Ecto neural progenitor cell (in vitro differentiated cells): ENCODE results near the gene ULBP1.
"Not testable (repeated sequence)": the region's sequence is repeated elsewhere in the genome, so short reads cannot be mapped to it uniquely, and the experiment has no call there.

ENCODE experiments used
- DNase-seq: peaks from one replicate; pipeline ENCODE4 v3.0.0-alpha.2; 2018; ENCODE audit warnings: low spot score

ULBP1 gene

DNA sequence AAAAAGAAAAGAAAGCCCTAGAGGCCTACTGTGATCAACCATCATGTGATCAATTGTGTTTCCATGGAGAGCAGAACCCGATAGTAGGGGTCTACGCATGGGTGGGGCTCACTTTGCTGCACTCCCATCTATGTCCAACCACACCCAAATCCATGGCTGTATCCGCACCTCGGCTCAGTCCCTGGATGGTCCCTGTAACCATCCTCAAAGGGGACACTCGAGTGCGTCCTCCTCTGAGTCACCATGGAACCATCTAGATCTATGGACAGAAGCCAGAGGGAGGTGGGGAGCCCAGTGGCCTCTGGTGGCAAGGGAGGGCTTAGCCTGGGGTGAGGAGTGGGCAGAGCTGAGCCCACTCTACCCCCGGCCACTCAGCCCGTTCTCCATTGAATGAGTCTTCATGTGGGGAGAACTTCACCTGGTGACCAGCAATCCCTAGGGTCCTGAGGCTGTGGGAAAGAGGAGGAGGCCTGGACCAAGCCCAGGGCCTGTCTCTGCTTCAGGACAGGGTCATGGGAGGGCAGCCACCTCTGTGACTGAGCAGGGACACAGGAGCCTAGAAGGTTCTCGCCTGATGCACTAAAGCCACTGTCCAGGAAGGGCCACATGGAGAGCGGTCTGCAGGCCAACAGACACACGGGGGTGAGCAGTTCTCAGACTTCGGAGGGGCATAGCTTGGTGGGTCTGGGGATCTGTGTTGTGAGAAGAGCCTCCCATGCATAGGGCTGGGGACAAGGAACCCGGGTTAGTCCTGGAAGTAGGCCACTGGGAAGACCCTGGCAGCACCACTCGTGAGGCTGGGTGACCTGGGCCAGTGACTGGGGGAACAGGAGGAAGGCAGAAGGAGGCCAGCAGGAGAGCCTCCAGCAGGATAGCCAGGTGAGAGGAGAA, 42.3 kb downstream of the ULBP1 start:
- no peak for DNase-seq

DNA sequence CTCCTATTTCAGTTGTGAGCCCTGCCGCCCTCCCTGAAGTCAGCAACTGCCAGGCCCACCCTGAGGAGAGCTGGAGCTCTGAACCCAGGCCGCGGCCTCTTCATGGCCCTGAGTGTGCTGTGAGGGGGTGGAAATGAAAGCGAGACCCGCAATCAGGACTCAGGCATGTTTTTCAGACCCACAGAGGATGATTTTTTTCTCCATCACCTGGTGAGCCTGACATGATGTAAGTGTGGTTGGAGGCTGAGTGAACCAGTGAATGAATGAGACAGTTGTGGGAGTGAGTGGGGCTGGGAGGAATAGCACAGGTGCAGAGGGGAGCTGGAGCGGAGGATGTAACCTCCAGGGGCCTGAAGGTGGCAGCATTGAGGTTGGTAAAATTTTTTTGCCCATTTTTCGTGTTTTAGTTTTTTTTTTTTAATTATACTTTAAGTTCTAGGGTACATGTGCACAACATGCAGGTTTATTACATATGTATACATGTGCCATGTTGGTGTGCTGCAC, 43.3 kb downstream of the ULBP1 start:
- no peak for DNase-seq

DNA sequence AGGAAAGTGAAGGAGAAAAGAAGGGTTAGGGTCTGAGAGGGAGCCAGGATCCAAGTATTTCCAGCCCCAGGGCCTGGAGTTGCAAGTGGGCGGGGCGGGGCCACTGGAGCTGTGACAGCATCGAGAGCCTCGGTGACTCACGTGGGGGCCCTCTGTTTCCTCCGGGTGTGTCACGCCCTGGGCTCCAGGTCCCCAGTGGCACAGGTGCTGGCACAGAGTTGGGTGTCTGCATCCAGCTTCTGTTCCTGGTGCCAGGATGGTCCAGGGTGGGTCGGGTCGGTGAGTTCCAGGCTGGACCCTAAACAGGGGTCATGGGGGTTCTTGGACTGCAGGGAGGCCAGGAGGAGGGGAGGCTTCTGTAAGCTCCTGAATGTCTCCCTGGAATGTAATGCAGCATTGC, 44.8 kb downstream of the ULBP1 start:
- no peak for DNase-seq

DNA sequence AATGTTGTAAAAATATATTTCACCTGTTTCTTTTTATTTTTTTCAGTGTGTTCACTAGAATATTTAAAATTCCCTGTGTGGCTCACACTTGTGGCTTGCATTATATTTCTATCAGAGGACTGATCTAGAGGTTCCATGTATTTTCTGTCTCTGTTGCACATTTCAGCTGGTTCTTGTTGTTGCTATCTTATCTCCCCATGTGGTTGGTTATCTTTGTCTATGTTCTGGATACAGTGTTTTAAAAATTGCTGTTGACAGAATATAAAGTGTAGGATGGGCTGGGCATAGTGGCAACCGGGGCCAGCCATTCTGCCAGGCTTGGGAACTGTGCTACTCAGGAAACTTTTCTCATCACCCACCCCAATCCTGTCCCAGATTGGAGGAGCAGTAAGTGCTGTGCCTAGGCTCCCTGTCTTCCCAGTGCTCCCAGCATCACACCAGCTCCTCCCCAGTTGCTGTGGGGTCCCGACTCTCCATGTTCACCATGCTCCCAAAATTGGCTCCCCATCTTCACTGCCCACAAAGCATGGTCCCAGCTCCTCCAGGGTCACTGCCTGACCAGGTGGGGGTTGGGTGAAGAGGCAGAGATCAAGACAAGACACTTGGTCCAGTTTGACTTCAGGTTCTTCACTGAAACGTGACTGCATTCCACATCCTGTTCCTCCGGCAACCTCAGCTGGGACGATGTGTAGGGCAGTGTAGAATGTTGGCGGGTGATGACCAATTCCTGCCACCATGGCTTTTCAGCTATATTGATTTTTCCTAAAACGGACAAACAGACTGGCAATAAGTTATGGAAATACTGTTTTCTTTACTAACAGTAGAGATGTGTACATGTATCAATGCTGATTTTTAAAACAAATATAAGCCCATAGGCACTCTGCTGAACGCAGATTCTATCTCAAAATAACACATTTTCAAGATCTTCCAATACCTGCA, 49.4 kb downstream of the ULBP1 start:
- DNase-seq = not testable (repeated sequence)

DNA sequence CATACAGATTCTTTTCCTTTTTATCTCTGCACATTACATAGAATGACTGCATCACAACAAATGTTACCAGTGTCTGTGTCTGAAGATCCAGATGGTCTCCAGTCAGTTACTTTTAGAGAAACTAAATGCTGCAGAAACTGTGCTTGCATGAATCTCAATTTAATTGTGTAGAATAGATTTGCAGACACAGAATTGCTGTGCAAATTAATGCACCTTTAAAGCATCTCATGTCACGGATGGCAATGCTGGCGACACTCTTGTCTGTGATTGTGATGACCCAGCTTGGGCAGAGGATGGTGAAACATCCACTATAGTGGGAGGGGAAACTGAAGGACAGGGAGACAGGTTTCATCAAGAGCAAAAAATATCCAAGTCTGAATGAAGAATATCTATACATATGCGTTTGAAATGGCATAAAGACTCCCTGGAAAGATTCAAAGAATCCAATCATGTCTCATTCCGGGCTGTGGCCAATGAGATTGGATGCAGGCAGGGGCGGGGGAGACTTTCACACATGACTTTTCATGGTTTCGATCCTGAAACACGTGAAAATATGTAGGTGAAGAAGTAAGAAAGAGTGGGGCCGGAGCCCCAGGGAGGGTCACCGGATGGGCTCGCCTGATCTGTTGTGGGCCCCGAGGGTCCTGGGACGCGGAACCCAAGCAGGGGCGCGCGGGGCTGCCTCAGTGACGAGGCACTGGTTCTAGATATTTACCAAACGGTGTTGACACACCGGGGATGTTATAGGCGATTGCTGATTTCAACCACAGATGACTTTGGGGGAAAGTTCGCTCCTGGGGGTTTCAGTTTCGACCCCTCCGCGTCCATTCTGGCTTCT, 50.3 kb downstream of the ULBP1 start:
- DNase-seq = not testable (repeated sequence)

DNA sequence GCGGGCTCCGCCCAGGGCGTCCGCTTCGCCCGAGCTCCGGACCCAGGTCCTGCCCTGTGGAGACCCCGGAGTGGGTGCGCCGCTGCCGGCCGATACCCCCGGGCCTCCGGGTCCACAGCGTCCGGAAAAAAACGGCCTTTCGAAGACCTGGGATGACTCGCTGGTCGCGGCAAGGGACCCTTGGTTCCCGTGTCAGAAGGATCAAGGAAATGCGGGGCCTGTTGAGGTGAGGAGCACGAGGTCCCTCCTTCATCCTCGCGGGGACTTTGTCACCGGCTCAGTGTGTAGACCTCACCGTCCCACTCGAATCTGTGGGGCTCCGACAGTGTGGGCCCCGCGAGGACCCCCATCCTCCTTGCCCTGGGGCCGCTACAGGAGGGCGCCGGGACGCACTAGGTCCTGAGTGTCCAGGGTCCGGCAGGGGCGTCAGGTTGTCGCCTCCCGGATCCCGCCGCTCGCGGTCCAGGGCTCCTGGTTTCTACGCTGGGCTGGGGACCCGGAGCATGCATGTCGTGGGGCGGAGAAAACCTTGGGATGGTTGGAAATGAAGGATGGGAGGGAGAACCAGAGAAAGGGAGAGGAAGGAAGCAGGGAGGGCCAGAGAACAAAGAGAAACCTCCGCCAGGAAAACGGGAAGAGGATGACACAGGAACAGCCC, 51.0 kb downstream of the ULBP1 start:
- not testable (repeated sequence) for DNase-seq

DNA sequence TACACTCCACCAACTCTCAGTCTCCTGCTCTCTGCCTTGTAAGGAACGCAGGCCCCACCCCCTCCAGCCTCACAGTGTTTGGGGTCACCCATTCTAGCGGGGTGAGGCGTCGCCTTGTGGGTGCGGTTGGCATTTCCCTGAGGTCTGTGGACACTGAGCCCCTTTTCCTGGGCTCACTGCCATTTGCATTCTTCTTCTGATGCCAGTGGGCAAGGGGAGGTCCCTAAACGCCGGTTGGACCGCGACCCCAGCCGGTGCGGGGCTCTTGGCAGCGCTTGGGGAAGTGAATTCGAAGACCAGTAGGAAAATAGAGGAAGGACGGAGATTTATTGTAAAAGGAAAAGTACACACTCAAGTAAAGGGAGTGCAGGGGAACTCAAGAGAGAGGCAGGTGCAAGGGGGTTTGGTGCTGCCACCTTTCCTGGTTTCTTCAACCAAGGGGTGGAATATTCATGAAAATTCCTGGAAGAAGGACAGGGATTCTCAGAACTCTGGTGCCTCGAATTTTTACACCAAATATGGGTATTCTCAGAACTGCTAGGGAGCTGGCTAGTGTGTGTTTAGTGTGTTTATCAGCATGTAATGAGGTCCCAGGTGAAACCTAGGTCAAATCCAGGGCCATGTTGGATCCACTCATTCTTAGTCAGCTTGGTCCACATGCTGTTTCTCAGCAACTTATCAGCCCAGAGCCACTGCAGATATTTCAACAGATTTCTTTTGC, 51.7 kb downstream of the ULBP1 start:
- DNase-seq = not testable (repeated sequence)

DNA sequence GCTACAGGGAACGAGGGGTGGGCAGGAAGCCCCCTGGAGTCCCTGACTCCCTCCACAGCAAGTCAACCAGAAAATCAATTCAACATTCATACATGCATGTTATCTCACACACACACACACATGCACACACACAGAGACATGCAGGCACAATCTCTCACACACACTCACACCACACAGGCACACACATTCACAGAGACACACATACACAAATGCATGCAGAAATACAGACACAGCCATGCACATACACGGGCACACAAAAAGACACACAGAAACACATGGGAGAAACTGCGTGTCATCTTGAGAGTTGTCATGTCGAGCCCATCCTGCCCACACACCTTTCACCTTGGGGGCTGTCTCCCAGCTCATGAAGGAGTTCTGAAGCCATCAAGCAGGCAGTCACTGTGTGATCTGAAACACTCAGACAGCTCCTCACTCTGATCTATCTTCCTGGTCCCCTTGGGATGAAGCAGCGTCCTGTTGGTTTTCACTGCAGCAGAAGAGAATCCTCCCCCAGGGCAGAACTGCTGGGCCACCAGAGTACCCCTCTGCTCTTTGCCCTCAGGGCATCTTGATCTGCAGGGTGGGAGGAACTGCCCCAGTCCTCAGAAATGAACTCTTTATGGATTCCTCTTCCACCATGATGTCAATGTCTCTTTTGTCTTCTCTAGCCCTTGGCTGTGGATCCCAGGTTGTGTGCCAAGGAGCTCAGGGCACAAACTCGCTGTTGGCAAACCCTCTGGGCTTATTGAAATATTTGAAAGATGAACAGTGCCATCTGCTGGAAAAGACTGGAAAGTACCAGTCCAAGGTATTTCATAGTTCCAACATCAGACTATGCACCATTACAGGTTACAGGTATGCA, 52.8 kb downstream of the ULBP1 start:
- DNase-seq = no peak

DNA sequence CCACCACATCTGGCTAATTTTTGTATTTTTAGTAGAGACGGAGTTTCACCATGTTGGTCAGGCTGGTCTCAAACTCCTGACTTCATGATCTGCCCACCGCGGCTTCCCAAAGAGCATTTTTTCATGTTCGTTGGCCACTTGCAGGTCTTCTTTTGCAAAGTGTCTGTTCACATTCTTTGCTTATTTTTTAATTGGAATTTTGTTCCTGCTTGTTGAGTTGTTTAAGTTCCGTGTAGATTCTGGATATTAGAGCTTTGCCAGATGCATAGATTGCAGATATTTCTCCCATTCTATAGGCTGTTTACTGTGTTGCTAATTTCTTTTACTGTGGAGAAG, 53.4 kb downstream of the ULBP1 start:
- not testable (repeated sequence) for DNase-seq

DNA sequence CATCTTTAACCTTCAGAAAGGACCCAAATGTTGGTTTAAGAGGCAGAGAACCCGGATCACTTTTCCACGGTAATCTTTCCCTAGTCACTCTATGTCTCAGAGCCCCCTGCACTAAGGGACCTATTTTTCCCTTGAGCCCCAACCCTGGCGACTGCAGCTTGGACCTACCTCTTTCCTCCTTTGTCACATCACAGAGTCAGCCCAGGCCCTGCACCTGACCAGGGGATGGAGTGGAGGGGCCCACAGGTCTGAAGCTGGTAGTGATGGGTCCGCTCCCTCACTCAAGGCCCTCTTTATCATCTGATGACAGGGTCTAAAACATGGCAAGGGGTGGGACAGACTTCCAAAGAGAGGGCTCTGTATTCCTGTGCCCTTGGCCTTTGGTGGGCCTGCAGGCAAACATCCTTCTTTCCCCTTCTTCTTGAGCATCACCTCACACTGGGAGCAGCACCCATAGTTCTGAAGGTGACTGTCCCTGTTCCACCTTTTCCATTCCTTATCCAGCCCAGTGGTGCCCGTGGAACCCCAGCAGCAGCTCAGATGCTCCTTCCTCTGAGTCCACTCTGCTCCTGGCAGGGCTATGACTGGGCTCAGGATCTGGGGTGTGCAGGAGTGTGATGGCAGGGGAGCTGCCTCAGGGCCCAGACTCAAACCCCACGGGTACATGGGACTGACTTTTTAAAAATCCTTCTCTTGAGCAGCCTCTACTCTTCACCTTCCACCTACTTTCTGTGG, 55.3 kb downstream of the ULBP1 start:
- DNase-seq = no peak

DNA sequence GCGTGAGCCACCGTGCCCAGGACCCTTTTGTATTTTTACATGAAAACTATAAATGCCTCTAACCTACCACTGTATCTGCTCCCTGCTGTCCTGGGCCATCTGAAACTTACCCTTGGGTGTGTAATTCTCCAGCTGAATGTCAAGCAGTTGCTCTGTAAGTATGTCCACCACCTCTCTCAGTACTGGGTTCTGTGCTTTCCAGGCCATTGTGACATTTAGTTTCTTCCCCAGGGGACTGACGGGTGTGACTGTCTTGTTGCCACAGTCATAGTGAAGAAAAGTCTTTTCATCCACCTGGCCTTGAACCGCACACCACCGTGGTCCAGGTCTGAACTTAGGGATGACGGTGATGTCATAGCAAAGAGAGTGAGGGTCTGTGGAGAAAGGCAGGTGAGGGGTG, 58.1 kb downstream of the ULBP1 start:
- DNase-seq = not testable (repeated sequence)
